MCF 10A (cell line): ENCODE data around the gene RMI2. TPM values are rescaled to one million over a fixed set of nuclear protein-coding genes. Genes with fewer than 3 reads are reported as not detected.

ENCODE experiments used
- BruUV-seq: library from RNA; stranded (reverse); fragments of 400-500 nt; replicated peaks from 2 replicates; lab custom pipeline; 2021; lab: Mats Ljungman, UMichigan
- CTCF ChIA-PET: fragments of 300-600 bp; sonication (Branson Sonifier 250); formaldehyde crosslinking; extraction: SDS; loops from one replicate; lab custom pipeline; 2021; ENCODE audit warnings: antibody characterized with exemption, inconsistent platforms; lab: Yijun Ruan, JAX
- POLR2A ChIA-PET: fragments of 300-600, 350-650 bp; sonication (Branson Sonifier 250); formaldehyde crosslinking; extraction: SDS; loops from one replicate; lab custom pipeline; 2020; ENCODE audit warnings: antibody characterized with exemption, inconsistent platforms; lab: Yijun Ruan, JAX
- DNase-seq: peaks from one replicate; pipeline ENCODE4 v3.0.0-alpha.2; 2018; ENCODE audit not compliant: unreplicated experiment
- H3K27ac Mint-ChIP-seq: one replicate; pipeline ENCODE4 v1.8.0; 2022; ENCODE audit warnings: mild to moderate bottlenecking, low read depth, mixed read lengths; ENCODE audit not compliant: unreplicated experiment
- H3K27me3 Mint-ChIP-seq: one replicate; pipeline ENCODE4 v1.8.0; 2022; ENCODE audit warnings: mixed read lengths; ENCODE audit not compliant: insufficient read depth, unreplicated experiment
- H3K36me3 Mint-ChIP-seq: one replicate; pipeline ENCODE4 v1.8.0; 2022; ENCODE audit warnings: mild to moderate bottlenecking, moderate library complexity, mixed read lengths; ENCODE audit not compliant: insufficient read depth, unreplicated experiment
- H3K4me1 Mint-ChIP-seq: one replicate; pipeline ENCODE4 v1.8.0; 2022; ENCODE audit warnings: mixed read lengths; ENCODE audit not compliant: insufficient read depth, unreplicated experiment
- H3K4me3 Mint-ChIP-seq: one replicate; pipeline ENCODE4 v1.8.0; 2022; ENCODE audit warnings: mild to moderate bottlenecking, moderate library complexity, mixed read lengths; ENCODE audit not compliant: unreplicated experiment
- H3K9me3 Mint-ChIP-seq: one replicate; pipeline ENCODE4 v1.8.0; 2022; ENCODE audit warnings: mixed read lengths; ENCODE audit not compliant: unreplicated experiment
- CTCF ChIP-seq: fragments of 200-600 bp; IDR thresholded peaks from one replicate; pipeline ENCODE4 v1.8.0; 2022; ENCODE audit warnings: antibody characterized with exemption, mild to moderate bottlenecking; ENCODE audit not compliant: unreplicated experiment
- intact Hi-C: fragments of 100-400 bp; cut with micrococcal nuclease; formaldehyde crosslinking; loops from 2 replicates; pipeline ENCODE4 v1.14.1; 2022
- total RNA-seq: library from RNA; stranded (reverse); gene quantifications from 2 replicates; pipeline ENCODE4 v1.2.3, GENCODE V29; 2022

RMI2 gene
- total RNA-seq, 1 experiment from 2014 or later = 6.6 TPM

- Mint-ChIP-seq H3K27ac (no peak overlapping the region), H3K9me3 (no peaks in the 10 kb centered on the region), H3K4me1 (peaks cover 6% of the 10 kb centered on the region), H3K36me3 (no peaks in the 10 kb centered on the region), H3K27me3 (no peaks in the 10 kb centered on the region), H3K4me3 (no peak overlapping the region)
- TF ChIP-seq CTCF = no peak
- intact Hi-C loops = no loop called here
- POLR2A ChIA-PET = no interaction called here
- CTCF ChIA-PET = interaction anchor here (1.3 to 5.2 kb wide), 2 partner anchors 10 to 15 kb away, joined by 4 to 30 read pairs; no protein-coding TSS in a partner anchor
- DNase-seq = no peak
- no TSS peak for BruUV-seq
Measured at GRCh38 chr16:11380836-11381235, 35.6 kb downstream of the RMI2 start.

DNA sequence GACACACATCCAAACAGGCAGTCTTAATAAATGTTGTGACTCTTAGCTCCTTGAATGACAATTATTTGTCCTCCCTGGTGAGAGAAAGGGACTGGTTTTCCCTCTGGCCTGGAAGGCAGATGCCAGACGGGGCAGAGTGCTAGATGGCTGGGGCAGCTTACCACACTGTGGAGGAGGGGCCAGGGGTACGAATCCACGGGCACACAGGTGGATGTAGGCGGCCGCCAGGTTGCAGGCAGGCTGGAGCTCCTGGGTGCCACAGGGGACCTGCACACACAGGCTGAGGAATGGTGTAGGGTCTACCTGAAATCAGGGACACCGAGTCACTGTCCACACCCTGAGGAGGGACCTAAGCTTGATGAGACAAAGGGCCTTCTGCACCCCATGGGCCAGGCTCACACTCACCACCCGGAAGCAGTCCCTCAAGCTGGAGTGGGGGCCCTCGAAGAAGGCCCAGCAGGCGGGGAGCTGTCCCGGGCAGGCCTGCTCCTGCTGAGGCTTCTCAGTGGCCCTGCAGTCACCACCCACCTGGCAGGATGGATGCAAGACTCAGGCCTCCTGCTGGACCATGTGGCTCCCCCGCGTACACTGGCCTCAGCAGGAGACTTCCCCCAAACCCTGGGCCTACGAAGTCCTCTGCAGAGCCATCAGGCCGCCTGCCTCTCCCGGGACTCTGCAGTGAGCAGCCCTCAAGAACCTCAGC, 38.4 kb downstream of the RMI2 start:
- CTCF ChIA-PET = interaction anchor here (0.6 to 5.2 kb wide), 8 partner anchors 12 to 685 kb away, joined by 3 to 30 read pairs (median 4); no protein-coding TSS in a partner anchor
- no peak for DNase-seq
- Mint-ChIP-seq H3K27me3 (no peaks in the 10 kb centered on the region), H3K4me1 (peaks cover 6% of the 10 kb centered on the region), H3K4me3 (no peak overlapping the region), H3K27ac (no peak overlapping the region), H3K36me3 (no peaks in the 10 kb centered on the region), H3K9me3 (no peaks in the 10 kb centered on the region)
- intact Hi-C loops = no loop called here
- no peak for TF ChIP-seq CTCF
- no TSS peak for BruUV-seq
- POLR2A ChIA-PET = no interaction called here

GRCh38 chr16:11384184-11384955, 39.1 kb downstream of the RMI2 start:
- Mint-ChIP-seq H3K4me3 (no peak overlapping the region), H3K27me3 (no peaks in the 10 kb centered on the region), H3K36me3 (no peaks in the 10 kb centered on the region), H3K4me1 (peaks cover 3% of the 10 kb centered on the region), H3K27ac (no peak overlapping the region), H3K9me3 (no peaks in the 10 kb centered on the region)
- TF ChIP-seq CTCF = no peak
- BruUV-seq = no TSS peak
- POLR2A ChIA-PET = no interaction called here
- CTCF ChIA-PET = interaction anchor here (0.6 to 5.2 kb wide), 6 partner anchors 11 to 684 kb away, joined by 3 to 30 read pairs (median 4); no protein-coding TSS in a partner anchor
- intact Hi-C loops = no loop called here
- DNase-seq = no peak

- H3K27ac Mint-ChIP-seq = no peak overlapping the region
- no TSS peak for BruUV-seq
- ChIA-PET POLR2A (no interaction called here), CTCF (interaction anchor here (0.9 to 5.2 kb wide), 2 partner anchors 10 to 146 kb away, joined by 4 to 30 read pairs; no protein-coding TSS in a partner anchor)
- H3K36me3 Mint-ChIP-seq = no peaks in the 10 kb centered on the region
- no peaks in the 10 kb centered on the region for H3K4me1 Mint-ChIP-seq
- H3K9me3 Mint-ChIP-seq = no peaks in the 10 kb centered on the region
- no peak overlapping the region for H3K4me3 Mint-ChIP-seq
- no peak for TF ChIP-seq CTCF
- intact Hi-C loops = no loop called here
- DNase-seq = no peak
- H3K27me3 Mint-ChIP-seq = no peaks in the 10 kb centered on the region
Measured at GRCh38 chr16:11384956-11385586, 39.8 kb downstream of the RMI2 start.
